Endodermal cell (in vitro differentiated cells): ENCODE measurements around the gene PLEKHM2. TPM values are rescaled to one million over a fixed set of nuclear protein-coding genes. Genes with fewer than 3 reads are reported as not detected.
A peak's percentile ranks its signal among the peaks of the same experiment; 100 is the strongest.

Source experiments
- DNase-seq: peaks from one replicate; pipeline ENCODE4 v3.0.0-alpha.2; 2017
- H3K27ac ChIP-seq: 2 replicates; pipeline ENCODE4 v1.5.1; 2013; ENCODE audit warnings: mild to moderate bottlenecking, low read depth, low read length, moderate library complexity
- H3K27me3 ChIP-seq: 2 replicates; pipeline ENCODE4 v1.6.1; 2013; ENCODE audit warnings: mild to moderate bottlenecking, low read length, moderate library complexity; ENCODE audit not compliant: insufficient read depth, control insufficient read depth, poor library complexity, severe bottlenecking
- H3K36me3 ChIP-seq: 2 replicates; pipeline ENCODE4 v1.7.0; 2013; ENCODE audit warnings: mild to moderate bottlenecking, low read length, moderate library complexity; ENCODE audit not compliant: control insufficient read depth, insufficient read depth
- H3K4me1 ChIP-seq: one replicate; pipeline ENCODE4 v1.7.0; 2013; ENCODE audit warnings: low read length; ENCODE audit not compliant: control insufficient read depth, insufficient read depth
- H3K4me3 ChIP-seq: 2 replicates; pipeline ENCODE4 v1.5.1; 2013; ENCODE audit warnings: mild to moderate bottlenecking, low read length, moderate library complexity
- H3K9ac ChIP-seq: 2 replicates; pipeline ENCODE4 v1.6.1; 2013; ENCODE audit warnings: mild to moderate bottlenecking, low read length, moderate library complexity; ENCODE audit not compliant: poor library complexity, severe bottlenecking; ENCODE audit errors: extremely low read depth
- H3K9me3 ChIP-seq: 2 replicates; pipeline ENCODE4 v1.6.1; 2013; ENCODE audit warnings: mild to moderate bottlenecking, low read length, moderate library complexity; ENCODE audit not compliant: control insufficient read depth
- H3K27ac Mint-ChIP-seq: 2 replicates; pipeline ENCODE4 v1.8.0; 2020; ENCODE audit warnings: mixed read lengths
- H3K27me3 Mint-ChIP-seq: 2 replicates; pipeline ENCODE4 v1.8.0; 2021; ENCODE audit warnings: mild to moderate bottlenecking, mixed read lengths; ENCODE audit not compliant: insufficient read depth
- H3K36me3 Mint-ChIP-seq: 2 replicates; pipeline ENCODE4 v1.8.0; 2020; ENCODE audit warnings: low read depth, mixed read lengths
- H3K4me1 Mint-ChIP-seq: 2 replicates; pipeline ENCODE4 v1.8.0; 2020; ENCODE audit warnings: mixed read lengths
- H3K4me3 Mint-ChIP-seq: 2 replicates; pipeline ENCODE4 v1.8.0; 2020; ENCODE audit warnings: mild to moderate bottlenecking, moderate library complexity, mixed read lengths
- H3K9me3 Mint-ChIP-seq: 2 replicates; pipeline ENCODE4 v1.8.0; 2020; ENCODE audit warnings: mild to moderate bottlenecking, mixed read lengths
- CTCF ChIP-seq: fragments of 200-600 bp; sonication (generic); conservative IDR thresholded peaks from 2 replicates; pipeline ENCODE4 v1.5.0; 2021; ENCODE audit warnings: antibody characterized with exemption, mild to moderate bottlenecking
- WGBS, 2 experiments: methylation state at CpG; one replicate each; pipeline versions ENCODE4 v1.1.5 to v1.1.7; 2013; ENCODE audit warnings: missing lambda C conversion rate in 2 of 2, mixed read lengths in 1 of 2; ENCODE audit not compliant: insufficient coverage in 1 of 2, insufficient read length in 1 of 2; 5-methylcytosine and 5-hydroxymethylcytosine counted together
- total RNA-seq, 2 donors: library from RNA; stranded (reverse); fragmentation: NEBNext Ultra II Directional in 1 of 2; extraction: Animal tissue kit (Norgen Biotek cat#: 25700) in 1 of 2; gene quantifications; 2 replicates in 1 of 2; 3 replicates in 1 of 2; pipeline ENCODE4 v1.2.1, GENCODE V29; 2021

The PLEKHM2 gene
- total RNA-seq, 2 donors from 2014 or later, result 46.9 to 50.4 TPM

- Mint-ChIP-seq H3K9me3 (no peaks in the 10 kb centered on the region), H3K27me3 (peaks cover 8% of the 10 kb centered on the region), H3K27ac (no peak overlapping the region), H3K4me1 (peaks cover 29% of the 10 kb centered on the region), H3K36me3 (peaks cover 27% of the 10 kb centered on the region), H3K4me3 (no peak overlapping the region)
- no peak overlapping the region for H3K9ac ChIP-seq
- H3K4me1 ChIP-seq, result peaks cover 13% of the 10 kb centered on the region
- H3K27ac ChIP-seq, result no peak overlapping the region
- H3K4me3 ChIP-seq, result peak overlapping the region; percentile 93
- 91 to 100% methylated on average over 4 to 8 of the region's 8 CpGs for WGBS, 2 experiments
- no peak for TF ChIP-seq CTCF
- no peaks in the 10 kb centered on the region for H3K9me3 ChIP-seq
- peaks cover 46% of the 10 kb centered on the region for H3K36me3 ChIP-seq
- no peak for DNase-seq
- no peaks in the 10 kb centered on the region for H3K27me3 ChIP-seq
Observed at GRCh38 chr1:15761366-15762128, 77.4 kb downstream of the PLEKHM2 start.

- Mint-ChIP-seq H3K27ac (peak overlapping the region; percentile 89), H3K4me1 (peaks cover 29% of the 10 kb centered on the region), H3K36me3 (peaks cover 28% of the 10 kb centered on the region), H3K9me3 (no peaks in the 10 kb centered on the region), H3K4me3 (no peak overlapping the region), H3K27me3 (no peaks in the 10 kb centered on the region)
- peak; percentile 46 for TF ChIP-seq CTCF
- Histone ChIP-seq H3K4me3 (no peak overlapping the region), H3K27ac (no peak overlapping the region), H3K4me1 (peaks cover 12% of the 10 kb centered on the region), H3K36me3 (peaks cover 52% of the 10 kb centered on the region), H3K9ac (no peak overlapping the region), H3K27me3 (no peaks in the 10 kb centered on the region), H3K9me3 (no peaks in the 10 kb centered on the region)
- 83 to 87% methylated on average over 6 to 10 of the region's 10 CpGs for WGBS, 2 experiments
- DNase-seq, result no peak
Observed at GRCh38 chr1:15762546-15762945, 78.4 kb downstream of the PLEKHM2 start.

GRCh38 chr1:15764269-15764764, 80.2 kb downstream of the PLEKHM2 start:
- Histone ChIP-seq H3K4me3 (no peak overlapping the region), H3K4me1 (peaks cover 6% of the 10 kb centered on the region), H3K27me3 (no peaks in the 10 kb centered on the region), H3K27ac (no peak overlapping the region), H3K9me3 (no peaks in the 10 kb centered on the region), H3K9ac (no peak overlapping the region), H3K36me3 (peaks cover 68% of the 10 kb centered on the region)
- whole genome bisulfite sequencing, 2 experiments, result 94% methylated on average over 2 to 10 of the region's 10 CpGs
- no peak for DNase-seq
- H3K27ac Mint-ChIP-seq, result peak overlapping the region; percentile 1
- peaks cover 38% of the 10 kb centered on the region for H3K36me3 Mint-ChIP-seq
- H3K27me3 Mint-ChIP-seq, result no peaks in the 10 kb centered on the region
- no peak overlapping the region for H3K4me3 Mint-ChIP-seq
- H3K9me3 Mint-ChIP-seq, result no peaks in the 10 kb centered on the region
- TF ChIP-seq CTCF, result no peak
- peaks cover 26% of the 10 kb centered on the region for H3K4me1 Mint-ChIP-seq
